ENCODE measurements around the gene NKX2-1.
"Not testable (repeated sequence)": the region's sequence is repeated elsewhere in the genome, so short reads cannot be mapped to it uniquely, and the experiment has no call there.

The NKX2-1 gene

DNA sequence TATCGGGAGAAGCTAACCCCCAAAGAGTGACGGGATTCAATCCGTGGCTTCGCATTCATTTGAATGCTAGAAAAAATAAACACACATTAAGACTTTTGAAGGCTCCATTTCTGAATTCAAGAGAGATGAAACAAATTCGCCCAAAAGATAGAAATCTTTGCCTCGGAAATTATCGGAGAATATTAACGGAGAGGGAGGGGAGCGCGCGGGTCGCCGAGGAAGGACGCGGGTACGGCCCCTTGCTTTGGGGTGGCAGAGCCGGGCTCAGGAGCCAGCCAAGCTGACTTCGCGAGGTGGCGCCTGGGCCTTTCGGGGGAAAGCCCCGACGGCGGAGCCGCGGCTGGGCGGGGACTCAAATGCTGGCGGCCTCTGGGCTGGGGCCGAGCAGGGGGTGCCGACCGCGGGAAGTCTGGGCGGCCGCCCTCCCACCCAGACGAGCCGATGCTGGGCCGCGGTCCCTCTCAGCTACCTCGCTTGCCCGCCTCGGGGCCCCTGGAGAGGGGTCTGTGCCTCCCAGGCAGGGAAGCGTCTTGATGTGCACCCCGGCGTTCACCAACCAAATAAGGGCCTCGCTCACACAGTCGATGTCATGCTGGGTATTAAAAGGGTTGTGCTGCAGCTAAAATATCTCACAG lies 14.7 kb downstream of the NKX2-1 start:
- DNase-seq, result no peak

GRCh38 chr14:36504771-36505175 lies 15.3 kb downstream of the NKX2-1 start:
- peak; percentile 46 for DNase-seq

DNA sequence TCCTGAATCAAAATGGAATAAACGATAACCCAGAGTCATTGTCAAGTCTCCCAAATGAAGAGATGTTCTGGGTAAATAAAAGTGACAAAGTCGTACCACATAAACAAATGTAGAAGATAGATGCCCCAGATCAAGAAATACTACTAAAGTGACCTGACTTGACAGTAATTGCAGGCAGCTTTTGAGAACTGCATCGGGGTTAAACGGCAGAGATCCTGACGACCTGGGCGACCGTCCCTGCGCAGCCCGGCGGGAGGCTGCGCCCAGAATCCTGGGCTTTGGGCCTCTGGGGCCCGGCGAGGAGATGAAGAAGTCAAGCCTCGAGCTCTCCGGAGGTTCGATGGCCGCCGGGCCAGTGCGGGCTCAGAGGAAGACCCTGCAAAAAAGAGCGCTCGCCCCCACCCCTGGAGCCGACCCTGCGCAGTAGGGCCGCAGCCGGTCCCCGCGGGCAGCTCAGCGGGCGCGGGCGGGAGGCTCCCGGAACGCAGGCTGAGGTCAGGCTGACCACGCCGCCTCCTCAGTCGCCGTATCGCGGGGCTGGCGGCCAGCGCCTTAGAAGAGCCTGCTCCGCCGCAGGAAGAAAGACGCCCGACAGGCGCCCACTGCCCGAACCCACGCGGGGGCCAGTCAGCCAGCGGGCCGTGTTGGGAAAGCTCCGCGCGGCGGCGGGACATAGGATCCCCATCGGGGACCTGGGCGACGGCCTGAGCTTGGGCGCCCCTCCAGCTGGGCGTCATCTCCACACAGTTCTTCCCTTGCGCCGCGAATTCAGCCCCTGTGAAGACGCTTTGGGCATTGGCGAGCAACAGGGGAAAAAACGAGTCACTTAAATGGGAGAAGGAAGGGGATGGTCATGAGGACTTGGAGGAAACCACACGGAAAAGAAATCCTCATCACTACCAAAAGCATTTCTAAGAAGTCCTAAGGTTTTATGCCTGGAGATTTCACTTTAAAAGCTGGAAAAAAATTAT lies 16.0 kb downstream of the NKX2-1 start:
- peak; percentile 46 for DNase-seq

DNA sequence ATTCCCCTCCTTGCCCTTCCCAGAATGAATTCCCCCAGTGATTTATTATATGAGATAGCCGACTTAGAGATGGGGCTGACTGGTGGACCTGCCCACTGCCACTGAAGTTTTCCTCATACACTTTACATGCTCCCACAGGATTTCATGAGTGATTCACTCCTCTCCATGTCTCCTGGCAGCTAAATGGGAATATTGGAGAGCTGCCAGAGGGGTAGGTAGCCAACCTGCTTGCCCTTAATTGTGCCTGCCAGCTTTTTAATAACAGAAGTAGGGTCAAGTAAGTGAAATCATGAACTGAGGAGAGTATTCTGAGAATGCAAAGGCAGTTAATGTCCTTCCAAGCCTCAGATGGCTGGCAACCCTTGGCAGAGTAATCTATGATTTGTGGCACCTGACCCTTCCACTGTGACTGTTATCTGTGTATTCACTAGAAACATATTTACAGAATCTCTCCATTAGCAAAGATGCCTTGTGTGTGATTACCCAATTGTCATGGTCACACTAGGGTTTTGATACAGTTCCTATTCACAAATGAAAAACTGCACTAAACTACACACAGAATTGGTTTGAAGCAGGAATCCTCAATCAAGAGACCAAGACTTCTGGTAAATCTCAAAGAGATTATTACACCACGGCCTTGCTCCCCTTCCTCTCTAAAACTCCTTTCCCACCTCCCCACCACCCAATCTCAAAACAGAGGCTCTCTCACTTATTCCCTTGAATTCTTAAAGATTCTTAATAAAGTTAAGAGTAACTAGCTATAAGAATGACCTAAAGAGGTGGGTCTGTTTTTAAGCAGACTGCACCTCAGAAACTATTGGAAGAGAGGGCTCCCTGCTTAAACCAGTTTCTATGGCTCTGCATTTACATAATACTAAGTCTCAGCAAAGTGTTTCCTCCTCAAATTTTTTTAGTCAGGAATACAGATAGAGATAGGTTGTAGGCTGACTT lies 17.2 kb downstream of the NKX2-1 start:
- DNase-seq, result peak; percentile 100

GRCh38 chr14:36498938-36499337 lies 21.1 kb downstream of the NKX2-1 start:
- peak; percentile 78 for DNase-seq

DNA sequence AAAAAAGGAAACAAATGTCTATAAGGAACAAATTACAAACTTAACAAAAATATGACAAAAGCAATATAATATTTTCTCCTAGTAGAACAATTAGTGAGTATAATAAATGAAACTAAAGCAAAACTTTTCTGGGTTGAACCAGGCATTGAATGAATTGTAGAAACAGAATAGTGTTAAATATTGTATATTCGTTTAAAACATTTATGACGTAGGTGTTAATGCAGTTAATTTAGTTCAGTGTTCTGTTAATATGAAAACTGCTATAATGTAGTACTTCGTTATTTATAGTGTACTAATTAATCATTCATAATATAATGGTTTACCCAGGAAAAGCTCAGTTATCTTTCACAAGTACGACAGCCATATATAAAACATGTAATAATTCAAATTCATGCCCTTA lies 23.7 kb downstream of the NKX2-1 start:
- DNase-seq, result no peak

GRCh38 chr14:36495666-36496065 lies 24.4 kb downstream of the NKX2-1 start:
- peak; percentile 67 for DNase-seq

DNA sequence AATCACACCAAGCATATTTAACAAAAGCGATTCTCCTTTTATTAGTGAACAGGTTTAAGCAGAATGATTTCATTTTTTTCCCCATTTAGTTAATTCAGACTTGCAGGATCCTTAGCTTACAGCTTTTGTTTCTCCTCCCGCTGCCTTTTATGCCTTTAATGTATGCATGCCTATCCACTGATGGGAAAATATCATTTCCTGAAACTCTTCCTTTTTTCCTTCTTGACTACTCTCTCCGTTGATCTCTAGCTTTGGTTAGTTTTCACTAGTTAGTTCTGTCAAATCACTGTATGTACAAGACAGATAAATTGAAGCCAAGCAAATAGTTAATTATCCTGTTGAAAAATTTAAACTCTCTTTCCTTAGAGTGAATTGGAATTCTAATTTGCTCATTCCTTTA lies 26.3 kb downstream of the NKX2-1 start:
- no peak for DNase-seq

DNA sequence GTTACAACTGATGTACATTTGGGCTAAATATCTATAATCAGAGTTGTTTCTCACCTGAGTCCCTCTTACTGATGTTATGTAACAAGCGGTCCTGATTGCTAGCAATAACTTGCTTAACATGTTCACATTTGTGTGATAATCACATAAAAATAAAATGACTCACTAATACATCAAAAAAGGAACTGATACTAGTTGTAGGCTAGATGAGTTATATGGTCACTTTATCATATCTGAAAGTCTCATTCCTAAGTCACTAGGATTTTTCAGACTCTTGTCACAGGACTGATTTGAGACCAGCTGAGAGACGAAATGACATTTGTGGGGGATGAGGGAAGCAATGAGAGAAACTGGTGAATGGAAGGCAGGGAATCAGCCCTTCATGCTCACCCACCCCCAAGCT lies 34.3 kb downstream of the NKX2-1 start:
- no peak for DNase-seq

GRCh38 chr14:36479344-36479743 lies 40.7 kb downstream of the NKX2-1 start:
- DNase-seq, result no peak

DNA sequence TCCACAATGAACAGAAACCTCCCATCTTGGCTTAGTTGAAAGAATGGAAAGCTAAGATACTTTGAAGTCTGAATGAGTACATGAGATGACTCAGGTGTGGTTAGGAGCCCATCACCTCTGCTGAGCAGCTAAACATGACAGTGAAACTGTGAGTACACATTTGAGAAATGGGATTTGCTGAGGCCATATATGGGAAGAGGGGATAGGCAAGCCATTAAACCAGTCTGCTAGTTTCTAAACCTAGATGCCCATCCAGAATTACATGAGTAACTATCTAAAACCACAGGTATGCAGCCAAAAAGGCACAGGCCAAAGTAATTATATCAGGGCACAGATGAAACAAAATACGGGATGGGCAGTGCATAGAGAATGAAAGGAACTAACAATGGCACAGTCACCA lies 41.2 kb downstream of the NKX2-1 start:
- DNase-seq, result no peak

- DNase-seq, result peak; percentile 13
Measured at GRCh38 chr14:36477266-36477665, 42.8 kb downstream of the NKX2-1 start.

GRCh38 chr14:36476061-36476460 lies 44.0 kb downstream of the NKX2-1 start:
- DNase-seq, result not testable (repeated sequence)

DNA sequence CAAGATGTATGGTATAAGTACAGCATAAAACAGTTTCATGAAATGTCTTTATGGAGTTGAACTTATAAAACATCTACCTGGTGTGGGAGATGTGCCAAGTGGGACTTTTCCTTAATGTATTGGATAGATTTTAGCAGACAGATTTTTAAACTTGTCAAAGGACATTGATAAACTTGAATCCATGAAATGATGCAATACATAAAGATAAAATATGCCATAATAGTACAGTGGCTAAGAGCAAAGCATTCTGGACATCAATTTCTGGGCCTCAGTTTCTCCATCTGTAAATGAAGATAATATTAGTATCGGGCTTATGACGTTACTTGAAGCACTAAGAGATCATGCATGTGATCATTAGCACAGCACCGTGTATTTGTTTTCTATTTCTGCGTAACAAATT lies 45.4 kb downstream of the NKX2-1 start:
- no peak for DNase-seq

- DNase-seq, result no peak
Measured at GRCh38 chr14:36471431-36471830, 48.6 kb downstream of the NKX2-1 start.

- DNase-seq, result no peak
Measured at GRCh38 chr14:36467332-36467731, 52.7 kb downstream of the NKX2-1 start.

Measured in DMS79 (cell line).